HUDEP-2 (cell line): ENCODE results near the gene JAZF1.
"Not testable (repeated sequence)": the region's sequence is repeated elsewhere in the genome, so short reads cannot be mapped to it uniquely, and the experiment has no call there.

Experiments
- DNase-seq, 76 experiments: peaks; one replicate each; lab custom pipeline; 2025; ENCODE audit not compliant: unreplicated experiment in 76 of 76; lab: John Stamatoyannopoulos, UW

JAZF1 gene

DNA sequence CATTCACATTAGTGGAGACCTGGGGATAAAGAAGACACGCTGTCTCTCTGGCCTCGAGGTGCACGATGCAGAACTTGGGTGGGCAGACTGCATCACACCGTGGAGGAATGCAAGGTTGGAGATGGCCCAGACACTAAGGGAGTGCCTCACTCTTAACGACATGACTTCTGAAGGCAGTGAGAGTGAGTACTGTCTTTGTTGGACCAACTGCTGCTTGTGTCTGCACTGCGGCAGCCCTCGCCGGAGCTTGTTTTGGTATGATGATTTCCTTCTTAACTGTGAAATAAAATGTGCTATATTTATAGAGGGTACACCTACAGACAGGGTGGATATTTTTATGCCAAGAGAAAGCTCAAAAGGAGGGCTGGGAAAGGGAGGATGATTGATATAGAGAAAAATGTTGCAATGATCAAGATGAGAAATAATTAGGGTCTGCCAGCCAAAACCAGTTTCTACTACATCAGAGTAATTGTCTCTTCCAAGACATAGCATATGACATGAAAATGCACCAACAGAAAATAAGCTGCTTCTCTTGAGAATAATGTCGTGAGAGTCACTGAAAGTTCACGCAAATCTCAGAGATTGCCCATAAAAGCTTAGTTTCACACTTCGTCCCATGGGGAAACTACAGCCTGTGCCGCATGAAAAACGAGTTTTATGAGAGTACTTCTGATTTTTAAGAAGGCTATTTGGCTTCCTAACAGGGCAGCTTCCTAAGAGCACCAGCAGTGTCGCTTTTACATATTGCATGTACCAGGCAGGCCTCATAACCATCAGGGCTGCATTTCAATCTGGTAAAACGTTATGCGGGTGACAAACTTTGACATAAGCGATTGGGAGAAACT, 313.5 kb downstream of the JAZF1 start:
- no peak for DNase-seq

- no peak for DNase-seq
Observed at GRCh38 chr7:27866256-27866655, 314.3 kb downstream of the JAZF1 start.

DNA sequence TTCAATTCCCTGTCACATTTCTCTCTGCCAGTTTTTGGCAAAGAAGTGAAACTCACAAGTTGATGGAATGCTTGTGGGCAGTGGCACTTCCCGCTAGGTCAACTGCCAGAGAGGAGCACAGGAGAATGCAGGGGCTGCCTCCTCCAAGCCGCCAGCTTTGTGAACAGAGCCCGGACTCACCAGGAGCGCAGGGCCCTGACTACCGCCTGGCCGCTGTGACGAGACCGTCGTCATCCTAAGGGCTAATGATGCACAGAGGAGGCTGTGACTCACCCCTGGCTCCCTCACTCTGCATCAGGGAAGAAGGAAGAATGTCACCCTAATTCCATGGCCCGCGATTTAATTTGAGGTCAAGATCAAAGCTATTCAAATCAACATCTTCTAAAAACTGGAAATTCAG, 316.7 kb downstream of the JAZF1 start:
- DNase-seq, result no peak

DNA sequence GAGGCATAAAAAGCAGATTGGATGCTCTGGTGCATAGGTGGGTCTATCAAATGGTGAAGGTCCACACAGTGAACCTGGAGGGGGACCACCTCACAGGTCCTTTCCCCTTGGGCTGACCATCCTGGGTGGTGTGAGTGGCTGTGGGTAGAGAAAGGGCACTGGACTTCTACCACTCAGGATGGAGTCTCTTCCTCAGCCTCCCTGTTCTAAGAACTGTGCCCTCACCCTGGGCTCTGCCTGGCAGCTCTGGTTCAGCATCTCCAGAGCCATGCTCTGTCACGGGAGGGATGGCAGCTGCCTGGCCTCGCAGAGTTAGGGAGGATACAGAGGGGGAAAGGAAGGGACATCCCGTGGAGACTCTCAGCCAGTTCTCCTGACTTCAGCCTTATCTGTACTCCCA, 318.8 kb downstream of the JAZF1 start:
- DNase-seq, result no peak

GRCh38 chr7:27860800-27861199, 319.8 kb downstream of the JAZF1 start:
- no peak for DNase-seq

DNA sequence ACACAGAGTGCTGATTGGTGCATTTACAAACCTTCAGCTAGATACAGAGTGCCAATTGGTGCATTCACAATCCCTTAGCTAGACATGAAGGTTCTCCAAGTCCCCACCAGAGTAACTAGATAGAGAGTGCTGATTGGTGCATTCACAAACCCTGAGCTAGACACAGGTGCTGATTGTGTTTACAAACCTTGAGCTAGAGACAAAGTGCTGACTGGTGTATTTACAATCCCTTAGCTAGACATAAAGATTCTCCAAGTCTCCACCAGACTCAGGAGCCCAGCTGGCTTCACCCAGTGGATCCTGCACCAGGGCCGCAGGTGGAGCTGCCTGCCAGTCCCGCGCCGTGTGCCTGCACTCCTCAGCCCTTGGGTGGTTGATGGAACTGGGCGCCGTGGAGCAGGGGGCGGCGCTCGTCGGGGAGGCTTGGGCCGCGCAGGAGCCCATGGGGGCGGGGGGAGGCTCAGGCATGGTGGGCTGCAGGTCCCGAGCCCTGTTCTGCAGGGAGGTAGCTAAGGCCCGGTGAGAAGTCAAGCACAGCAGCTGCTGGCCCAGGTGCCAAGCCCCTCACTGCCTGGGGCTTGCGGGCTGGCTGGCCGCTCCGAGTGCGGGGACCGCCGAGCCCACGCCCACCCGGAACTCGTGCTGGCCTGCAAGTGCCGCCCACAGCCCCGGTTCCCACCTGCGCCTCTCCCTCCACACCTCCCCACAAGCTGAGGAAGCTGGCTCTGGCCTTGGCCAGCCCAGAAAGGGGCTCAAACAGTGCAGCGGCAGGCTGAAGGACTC, 323.7 kb downstream of the JAZF1 start:
- DNase-seq, result not testable (repeated sequence)

GRCh38 chr7:27850531-27850930, 330.1 kb downstream of the JAZF1 start:
- no peak for DNase-seq

- no peak for DNase-seq
Observed at GRCh38 chr7:27846388-27846787, 334.2 kb downstream of the JAZF1 start.

GRCh38 chr7:27843584-27844305, 336.9 kb downstream of the JAZF1 start:
- no peak for DNase-seq

GRCh38 chr7:27842851-27843250, 337.7 kb downstream of the JAZF1 start:
- no peak for DNase-seq

DNA sequence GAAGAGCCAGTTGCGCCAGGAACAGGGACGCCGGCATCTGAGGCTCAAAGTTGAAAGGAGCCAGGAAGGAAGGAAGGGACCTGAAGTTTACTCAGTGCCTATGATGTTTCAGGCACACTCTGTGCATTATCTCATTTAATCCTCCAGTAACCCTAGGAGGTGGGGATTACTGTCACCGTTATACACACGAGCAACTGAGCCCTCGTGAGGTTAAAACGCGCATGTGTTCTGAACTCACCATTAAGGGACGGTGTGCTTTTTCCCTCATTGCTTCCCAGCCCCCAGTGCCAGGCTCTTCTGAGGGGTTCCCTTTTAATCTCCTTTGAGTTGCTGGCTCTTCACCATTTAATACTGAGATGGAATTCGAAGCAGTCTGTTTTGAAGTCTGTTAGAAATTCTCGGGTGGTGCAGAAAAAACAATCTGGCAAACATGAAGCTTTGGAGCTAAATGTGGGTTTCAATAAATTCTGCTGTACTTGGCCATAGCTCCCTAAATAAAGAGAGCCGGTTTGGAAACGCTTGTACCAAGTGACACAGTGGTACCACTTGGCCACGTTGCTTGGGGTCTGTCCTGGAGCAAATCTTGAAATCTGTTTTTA, 338.4 kb downstream of the JAZF1 start:
- no peak for DNase-seq

DNA sequence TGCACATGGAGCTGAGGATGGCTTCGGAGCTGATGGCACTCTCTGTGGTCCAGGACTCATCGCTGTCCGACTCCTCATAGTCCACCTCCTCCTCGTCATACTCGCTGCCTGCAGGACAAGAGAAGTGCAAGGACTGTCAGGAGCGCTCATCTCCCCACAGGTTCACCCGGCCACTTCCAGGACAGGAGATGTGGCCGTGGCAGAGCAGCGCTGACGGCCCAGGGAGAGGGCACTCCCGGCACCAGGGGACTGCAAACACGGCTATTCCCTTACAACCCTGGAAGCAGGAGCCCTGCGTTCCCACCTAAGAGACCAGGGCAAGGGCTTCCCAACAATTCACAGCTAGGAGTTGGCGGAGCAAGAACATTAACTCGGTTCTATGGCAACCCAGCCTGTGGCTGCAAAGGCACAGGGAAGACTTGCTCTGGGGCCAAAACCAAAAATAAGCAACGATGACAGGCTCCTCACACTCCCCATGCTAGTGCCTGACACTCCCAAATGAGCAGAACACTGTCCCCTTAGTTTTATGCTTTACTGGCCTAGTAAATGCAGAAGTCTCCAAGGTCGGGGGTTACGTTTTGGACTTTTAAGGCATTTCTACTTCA, 339.7 kb downstream of the JAZF1 start:
- no peak for DNase-seq

- DNase-seq, result no peak
Observed at GRCh38 chr7:27840313-27840712, 340.3 kb downstream of the JAZF1 start.

DNA sequence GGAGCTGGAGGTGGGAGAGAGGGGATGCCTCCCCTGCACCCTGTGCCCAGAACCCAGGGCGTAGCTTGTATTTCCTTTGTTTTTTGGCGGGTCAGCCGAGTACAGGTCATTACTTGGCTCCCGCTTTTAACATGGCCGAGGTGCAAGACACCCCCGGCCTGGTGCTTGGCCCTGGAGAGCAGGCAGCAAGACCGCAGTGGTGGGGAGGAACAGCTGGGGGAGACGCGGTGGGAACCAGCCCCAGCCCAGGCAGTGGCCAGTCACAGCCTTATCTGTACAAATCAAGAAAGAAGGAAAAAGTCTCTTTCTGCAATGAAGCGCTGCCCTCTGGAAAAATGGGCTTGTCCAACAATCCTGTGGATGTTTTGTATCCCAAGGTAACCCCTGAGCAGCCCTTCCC, 341.5 kb downstream of the JAZF1 start:
- DNase-seq, result no peak

DNA sequence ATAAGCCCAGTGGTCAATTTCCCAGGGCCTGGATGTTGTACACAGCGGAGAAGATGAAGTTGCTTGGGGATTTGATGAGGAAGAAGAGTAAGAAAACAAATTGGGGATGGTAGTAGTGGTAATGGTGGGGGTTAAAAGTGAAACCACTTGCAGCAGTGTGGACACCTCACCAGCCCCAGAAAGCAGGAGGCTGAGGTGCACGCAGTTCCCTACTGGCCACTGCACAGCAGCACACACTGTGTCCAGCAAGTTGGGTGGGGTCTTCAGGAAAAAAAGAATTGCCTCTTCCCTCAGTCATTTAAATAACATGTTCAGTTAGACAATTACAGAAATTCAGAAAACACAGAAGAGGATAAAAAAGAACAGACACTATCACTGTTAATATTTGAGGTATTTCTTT, 344.1 kb downstream of the JAZF1 start:
- no peak for DNase-seq

- no peak for DNase-seq
Observed at GRCh38 chr7:27835376-27835775, 345.2 kb downstream of the JAZF1 start.

DNA sequence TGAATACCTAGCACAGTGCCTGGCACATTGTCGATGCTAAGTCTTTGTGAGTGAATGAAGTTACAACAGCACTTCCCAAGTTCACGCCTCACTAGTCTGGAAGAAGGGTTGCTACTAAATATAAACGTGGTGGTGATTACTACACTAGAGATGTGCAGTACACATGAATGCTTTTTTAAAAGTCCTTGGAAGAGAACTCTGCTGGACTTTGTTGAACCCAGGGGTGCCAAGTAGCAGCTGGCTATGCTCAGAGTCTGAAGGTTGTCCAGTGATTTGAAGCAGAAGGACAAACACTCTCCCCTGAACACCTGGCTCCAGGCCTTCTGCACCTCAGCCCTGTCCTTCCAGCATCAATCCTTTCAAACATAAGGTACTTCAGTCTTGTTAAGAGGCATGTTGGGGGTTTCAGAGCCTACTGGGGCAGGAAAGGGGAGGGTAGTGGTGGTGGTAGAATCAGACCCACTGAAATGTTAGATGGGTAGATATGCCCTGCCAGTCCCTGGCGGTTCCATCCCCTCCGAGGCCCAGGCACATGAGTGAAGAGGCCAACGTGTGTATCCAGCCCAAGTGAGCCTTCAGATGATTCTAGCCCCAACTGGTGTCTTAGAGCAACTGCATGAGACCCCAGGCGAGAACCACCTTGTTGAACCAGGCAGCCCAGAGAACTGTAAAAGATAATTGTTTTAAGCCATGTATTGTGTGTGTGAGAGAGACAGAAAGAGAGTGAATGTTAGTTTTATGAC, 346.2 kb downstream of the JAZF1 start:
- DNase-seq, result no peak

DNA sequence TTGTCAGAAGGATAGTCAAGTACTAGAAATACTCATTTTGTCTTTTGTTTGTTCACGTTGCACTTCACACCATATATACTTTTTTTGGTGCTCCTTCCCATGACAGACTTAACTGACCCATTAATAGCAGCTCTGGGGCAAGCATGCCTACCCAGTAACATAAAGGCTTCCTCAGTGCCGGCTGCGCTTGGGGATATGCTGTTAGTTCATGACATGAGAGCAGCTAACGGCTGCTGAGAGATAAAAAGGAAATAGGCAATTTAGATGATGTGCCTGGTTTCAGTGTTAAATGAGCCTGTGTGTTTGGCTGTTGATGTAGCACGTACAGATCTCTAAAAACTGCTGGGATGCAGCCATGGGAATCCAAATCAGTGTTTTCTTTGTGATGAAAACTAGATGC, 354.2 kb downstream of the JAZF1 start:
- DNase-seq, result no peak

GRCh38 chr7:27825891-27826290, 354.7 kb downstream of the JAZF1 start:
- DNase-seq, result no peak

DNA sequence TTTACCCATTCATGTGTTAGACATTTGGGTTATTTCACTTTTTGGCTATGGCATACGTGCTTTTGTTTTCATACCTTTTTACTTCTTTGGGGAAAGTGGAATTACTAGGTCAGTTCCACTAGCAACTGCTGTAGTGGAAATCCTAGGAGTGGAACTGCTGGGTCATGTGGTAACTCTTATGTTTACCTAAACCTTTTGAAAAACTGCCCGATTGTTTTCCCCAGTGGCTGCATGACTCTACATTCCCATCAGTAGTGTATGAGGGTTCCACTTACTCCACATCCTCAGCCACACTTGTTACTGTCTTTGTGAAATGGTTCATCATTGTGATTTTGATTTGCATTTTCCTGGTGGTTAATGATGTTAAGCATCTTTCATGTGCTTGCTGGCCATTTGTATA, 358.4 kb downstream of the JAZF1 start:
- DNase-seq, result no peak
